ENCODE results near the gene PTPRN. TPM values are rescaled to one million over a fixed set of nuclear protein-coding genes. Genes with fewer than 3 reads are reported as not detected.

The PTPRN gene
- total RNA-seq, 2 donors from 2014 or later: 0.44 to 1.1 TPM

- H3K9ac ChIP-seq (ENCODE audit: extremely low read depth, low read length, poor library complexity, severe bottlenecking): no peak overlapping the region
- no peaks in the 10 kb centered on the region for H3K9me3 ChIP-seq (ENCODE audit: control insufficient read depth, low read length)
- WGBS, 2 experiments (ENCODE audit: insufficient coverage in 1 of 2, insufficient read length in 1 of 2): 82 to 94% methylated on average over 2 of the region's 2 CpGs
- no peaks in the 10 kb centered on the region for H3K36me3 Mint-ChIP-seq (ENCODE audit: low read depth)
- no peaks in the 10 kb centered on the region for H3K36me3 ChIP-seq (ENCODE audit: control insufficient read depth, insufficient read depth, low read length)
- no peak for DNase-seq
- H3K27me3 ChIP-seq (ENCODE audit: control insufficient read depth, insufficient read depth, low read length, poor library complexity, severe bottlenecking): peaks cover 7% of the 10 kb centered on the region
- no peak for TF ChIP-seq CTCF (conservative IDR thresholded peaks at IDR 0.05)
- H3K4me1 Mint-ChIP-seq: no peaks in the 10 kb centered on the region
- no peak overlapping the region for H3K4me3 Mint-ChIP-seq
- H3K27me3 Mint-ChIP-seq (ENCODE audit: insufficient read depth): peaks cover 31% of the 10 kb centered on the region
- no peaks in the 10 kb centered on the region for H3K4me1 ChIP-seq (ENCODE audit: control insufficient read depth, insufficient read depth, low read length)
- no peak overlapping the region for H3K27ac ChIP-seq (ENCODE audit: low read depth, low read length)
- H3K4me3 ChIP-seq (ENCODE audit: low read length): no peak overlapping the region
- H3K9me3 Mint-ChIP-seq: no peaks in the 10 kb centered on the region
- H3K27ac Mint-ChIP-seq: no peak overlapping the region
Measured at GRCh38 chr2:219268294-219268693, 40.9 kb downstream of the PTPRN start.

GRCh38 chr2:219266886-219267285 is 42.3 kb downstream of the PTPRN start:
- no peaks in the 10 kb centered on the region for H3K36me3 ChIP-seq (ENCODE audit: control insufficient read depth, insufficient read depth, low read length)
- peaks cover 5% of the 10 kb centered on the region for H3K27me3 ChIP-seq (ENCODE audit: control insufficient read depth, insufficient read depth, low read length, poor library complexity, severe bottlenecking)
- no peak for DNase-seq
- Mint-ChIP-seq H3K4me1 (no peaks in the 10 kb centered on the region), H3K4me3 (no peak overlapping the region), H3K9me3 (no peaks in the 10 kb centered on the region), H3K27me3 (ENCODE audit: insufficient read depth) (peaks cover 36% of the 10 kb centered on the region), H3K27ac (no peak overlapping the region), H3K36me3 (ENCODE audit: low read depth) (no peaks in the 10 kb centered on the region)
- TF ChIP-seq CTCF (conservative IDR thresholded peaks at IDR 0.05): no peak
- WGBS, 2 experiments (ENCODE audit: insufficient coverage in 1 of 2, insufficient read length in 1 of 2): 75 to 83% methylated on average over 1 of the region's 1 CpG
- H3K4me3 ChIP-seq (ENCODE audit: low read length): no peak overlapping the region
- no peaks in the 10 kb centered on the region for H3K9me3 ChIP-seq (ENCODE audit: control insufficient read depth, low read length)
- H3K9ac ChIP-seq (ENCODE audit: extremely low read depth, low read length, poor library complexity, severe bottlenecking): no peak overlapping the region
- no peak overlapping the region for H3K27ac ChIP-seq (ENCODE audit: low read depth, low read length)
- no peaks in the 10 kb centered on the region for H3K4me1 ChIP-seq (ENCODE audit: control insufficient read depth, insufficient read depth, low read length)

- peaks cover 9% of the 10 kb centered on the region for H3K27me3 ChIP-seq (ENCODE audit: control insufficient read depth, insufficient read depth, low read length, poor library complexity, severe bottlenecking)
- no peak for TF ChIP-seq CTCF (conservative IDR thresholded peaks at IDR 0.05)
- no peaks in the 10 kb centered on the region for H3K36me3 ChIP-seq (ENCODE audit: control insufficient read depth, insufficient read depth, low read length)
- no peaks in the 10 kb centered on the region for H3K4me1 ChIP-seq (ENCODE audit: control insufficient read depth, insufficient read depth, low read length)
- H3K27me3 Mint-ChIP-seq (ENCODE audit: insufficient read depth): peaks cover 37% of the 10 kb centered on the region
- no peak overlapping the region for H3K4me3 ChIP-seq (ENCODE audit: low read length)
- no peak overlapping the region for H3K4me3 Mint-ChIP-seq
- no peak overlapping the region for H3K9ac ChIP-seq (ENCODE audit: extremely low read depth, low read length, poor library complexity, severe bottlenecking)
- DNase-seq: no peak
- no peaks in the 10 kb centered on the region for H3K4me1 Mint-ChIP-seq
- WGBS, 2 experiments (ENCODE audit: insufficient coverage in 1 of 2, insufficient read length in 1 of 2): 71 to 74% methylated on average over 2 to 5 of the region's 5 CpGs
- H3K27ac ChIP-seq (ENCODE audit: low read depth, low read length): no peak overlapping the region
- no peaks in the 10 kb centered on the region for H3K9me3 ChIP-seq (ENCODE audit: control insufficient read depth, low read length)
- H3K9me3 Mint-ChIP-seq: no peaks in the 10 kb centered on the region
- H3K36me3 Mint-ChIP-seq (ENCODE audit: low read depth): no peaks in the 10 kb centered on the region
- H3K27ac Mint-ChIP-seq: no peak overlapping the region
Measured at GRCh38 chr2:219266232-219266631, 43.0 kb downstream of the PTPRN start.

Measured in endodermal cell (in vitro differentiated cells).